Subcutaneous adipose tissue (tissue), 4 donors: Measurements from ENCODE around the gene PPP1R2C. TPM values are rescaled to one million over a fixed set of nuclear protein-coding genes. Genes with fewer than 3 reads are reported as not detected.

Experiments used
- CTCF ChIP-seq: fragments of 450-650 bp; IDR thresholded peaks from one replicate; pipeline ENCODE4 v1.5.1; 2016; ENCODE audit warnings: low read depth, mild to moderate bottlenecking, control low read depth, antibody characterized with exemption, moderate library complexity
- total RNA-seq, 4 donors: library from RNA; depleted of rRNA; stranded (reverse); fragments of >200 nt; gene quantifications; one replicate each; pipeline ENCODE4 v1.1.0, GENCODE V29; 2016

The PPP1R2C gene
- under 1 TPM in 1 of 4 donors, not detected in 3; 0.51 TPM for total RNA-seq

DNA sequence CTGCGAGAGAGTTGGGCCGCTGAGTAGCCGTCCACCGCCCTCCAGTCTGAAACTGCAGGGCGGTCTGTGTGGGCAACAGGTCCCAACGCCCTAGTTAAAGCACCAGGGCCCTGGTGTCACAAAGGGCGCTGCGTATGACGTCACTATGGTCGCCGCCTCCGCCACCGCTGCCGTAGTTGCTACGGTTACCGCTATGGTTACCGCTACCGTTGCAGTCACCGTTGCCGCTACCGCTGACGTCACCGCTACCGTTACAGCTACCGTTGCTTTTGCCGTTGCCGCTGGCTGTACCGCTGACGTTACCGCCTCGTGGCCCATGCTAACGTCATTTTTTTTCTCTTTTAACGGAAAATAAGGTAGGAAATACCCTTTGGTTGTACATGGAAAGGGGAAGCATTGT is at the start of gene PPP1R2C:
Gene PPP1R2C (minus strand): TSS at position 68 of the 400 bp plus-strand sequence. CDS start 84 bp downstream, outside the sequence.
- TF ChIP-seq CTCF = no peak

DNA sequence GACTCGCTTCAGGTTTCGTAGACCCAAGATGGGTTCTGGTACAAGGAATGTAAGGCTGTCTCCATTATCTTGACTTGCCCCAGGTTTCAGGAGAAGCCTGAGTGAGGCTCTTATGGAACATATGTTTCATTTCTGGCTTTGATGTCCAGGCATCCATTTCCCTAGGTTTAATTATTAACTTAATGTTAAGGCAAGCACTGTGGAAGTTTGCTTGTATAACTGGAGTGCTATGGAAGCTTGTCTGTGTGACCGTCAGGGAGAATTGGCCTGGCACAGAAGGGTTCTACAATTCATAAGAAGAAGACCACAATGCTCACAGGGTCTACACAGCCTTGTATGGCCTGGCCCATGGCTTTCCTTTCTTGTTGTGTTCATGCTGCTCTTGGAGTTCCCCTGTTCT is 47.2 kb upstream of the PPP1R2C start:
- no peak for TF ChIP-seq CTCF

GRCh38 chrX:42824541-42824940 is 46.6 kb upstream of the PPP1R2C start:
- TF ChIP-seq CTCF = no peak

GRCh38 chrX:42823443-42823842 is 45.5 kb upstream of the PPP1R2C start:
- no peak for TF ChIP-seq CTCF

DNA sequence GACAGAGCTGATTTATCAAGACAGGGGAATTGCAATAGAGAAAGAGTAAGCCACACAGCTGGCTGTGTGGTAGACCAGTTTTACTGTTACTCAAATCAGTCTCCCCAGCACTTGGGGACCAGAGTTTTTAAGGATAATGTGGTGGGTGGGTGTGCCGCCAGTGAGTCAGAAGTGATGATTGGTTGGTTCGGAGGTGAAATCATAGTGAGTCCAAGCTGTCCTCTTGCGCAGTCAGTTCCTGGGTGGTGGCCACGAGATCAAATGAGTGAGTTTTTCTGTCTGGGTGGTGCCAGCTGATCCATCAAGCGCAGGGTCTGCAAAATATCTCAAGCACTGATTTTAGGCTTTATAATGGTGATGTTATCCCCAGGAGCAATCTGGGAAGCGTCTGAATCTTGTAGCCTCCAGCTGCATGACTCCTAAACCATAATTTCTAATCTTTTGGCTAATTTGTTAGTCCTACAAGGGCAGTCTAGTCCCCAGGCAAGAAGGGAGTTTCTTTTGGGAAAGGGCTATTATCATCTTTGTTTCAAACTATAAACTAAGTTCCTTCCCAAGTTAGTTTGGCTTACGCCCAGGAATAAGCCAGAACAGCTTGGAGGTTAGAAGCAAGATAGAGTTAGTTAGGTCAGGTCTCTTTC is 44.0 kb upstream of the PPP1R2C start:
- no peak for TF ChIP-seq CTCF

DNA sequence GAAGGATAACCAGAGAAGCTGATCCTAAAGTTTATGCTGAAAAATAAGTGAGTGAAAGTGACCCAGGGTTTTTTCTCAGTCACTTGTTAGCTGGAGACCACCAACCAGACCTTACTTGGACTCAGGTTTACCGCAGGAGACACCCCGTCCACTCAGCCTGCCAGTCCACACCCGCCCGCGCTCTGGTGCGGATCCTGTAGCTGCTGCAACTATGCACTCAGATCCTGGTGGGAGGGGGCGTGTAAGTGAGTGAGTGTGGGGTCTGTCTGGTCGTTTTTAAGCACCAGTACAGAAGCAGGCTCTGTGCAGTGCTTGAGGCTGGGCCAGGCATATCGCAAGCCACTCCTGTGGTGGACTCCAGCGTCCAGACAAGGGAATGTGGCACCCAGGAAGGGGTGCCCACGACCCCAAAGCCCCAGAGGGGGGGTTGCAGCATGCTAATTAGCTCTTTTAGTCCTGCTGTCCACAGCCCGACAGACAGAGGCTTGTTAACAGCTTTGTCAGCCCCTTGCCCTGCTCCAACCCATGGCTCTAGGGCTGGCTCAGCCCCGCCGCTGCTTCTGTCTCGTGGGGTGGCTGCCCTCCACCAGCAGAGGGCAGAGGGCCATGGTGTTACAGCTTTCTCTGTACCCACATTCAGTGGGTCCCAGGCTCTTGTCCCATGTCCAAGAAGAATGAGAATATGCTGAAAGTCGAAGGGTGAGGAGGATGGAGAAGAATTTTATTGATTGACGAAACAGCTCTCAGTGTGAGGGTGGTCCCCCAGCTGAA is 40.4 kb upstream of the PPP1R2C start:
- no peak for TF ChIP-seq CTCF

GRCh38 chrX:42809569-42809968 is 31.6 kb upstream of the PPP1R2C start:
- TF ChIP-seq CTCF = no peak
